HL-60 (cell line): ENCODE data around the gene ARID1B.

Experiments used
- CTCF ChIP-seq: IDR thresholded peaks from one replicate; pipeline ENCODE4 v1.5.1; 2011; ENCODE audit warnings: low read length, control low read depth, inconsistent platforms; ENCODE audit not compliant: insufficient read depth
- POLR2AphosphoS5 ChIP-seq: IDR thresholded peaks from 2 replicates; pipeline ENCODE4 v1.6.1; 2012; ENCODE audit warnings: low read depth

GRCh38 chr6:156757849-156758248 is 19.3 kb upstream of the ARID1B start:
- TF ChIP-seq CTCF (no peak), POLR2AphosphoS5 (no peak)
